Upper lobe of left lung (tissue), 6 donors: ENCODE data around the gene ISCA2. TPM values are rescaled to one million over a fixed set of nuclear protein-coding genes. Genes with fewer than 3 reads are reported as not detected.
A peak's percentile ranks its signal among the peaks of the same experiment; 100 is the strongest.

Experiments used
- ATAC-seq, 2 donors: fragments of 200-7000 bp; cut with Tn5 transposase; one replicate each; pipeline ENCODE4 v1.9.1; 2022; ENCODE audit warnings: mild to moderate bottlenecking in 2 of 2, moderate library complexity in 2 of 2; ENCODE audit not compliant: low FRiP score in 2 of 2
- DNase-seq, 2 donors: peaks; one replicate each; pipeline ENCODE4 v3.0.0-alpha.2; 2019 to 2020
- H3K27ac ChIP-seq, 4 donors: fragments of 200-600 bp; sonication (generic); one replicate each; pipeline ENCODE4 v1.5.1; 2016 to 2019
- H3K27me3 ChIP-seq, 4 donors: fragments of 200-600 bp; sonication (generic); one replicate each; pipeline ENCODE4 v1.5.1; 2017 to 2019
- H3K36me3 ChIP-seq, 4 donors: fragments of 200-600 bp; sonication (generic); one replicate each; pipeline ENCODE4 v1.5.1; 2016 to 2019
- H3K4me1 ChIP-seq, 4 donors: fragments of 200-600 bp; sonication (generic); one replicate each; pipeline ENCODE4 v1.5.1; 2018 to 2019
- H3K4me3 ChIP-seq, 4 donors: fragments of 200-600 bp; sonication (generic); one replicate each; pipeline ENCODE4 v1.5.1; 2017 to 2019; ENCODE audit warnings: mild to moderate bottlenecking in 2 of 4, moderate library complexity in 1 of 4
- H3K9me3 ChIP-seq, 4 donors: fragments of 200-600 bp; sonication (generic); one replicate each; pipeline ENCODE4 v1.5.1; 2018 to 2019
- EP300 ChIP-seq, 4 donors: sonication (generic); formaldehyde crosslinking; IDR thresholded peaks; one replicate each; pipeline ENCODE4 v1.5.1; 2017; ENCODE audit warnings: antibody characterized with exemption in 4 of 4, control low read depth in 2 of 4
- POLR2A ChIP-seq, 4 donors: fragments of 450-650 bp; IDR thresholded peaks; one replicate each; pipeline ENCODE4 v1.5.1; 2016 to 2017; ENCODE audit warnings: antibody characterized with exemption in 4 of 4, mild to moderate bottlenecking in 2 of 4
- POLR2AphosphoS5 ChIP-seq, 2 donors: sonication (generic); formaldehyde crosslinking; IDR thresholded peaks; one replicate each; pipeline ENCODE4 v1.5.1; 2017; ENCODE audit warnings: antibody characterized with exemption in 2 of 2
- WGBS, 2 donors: methylation state at CpG; one replicate each; pipeline ENCODE4 v1.1.5; 2017 to 2018; 5-methylcytosine and 5-hydroxymethylcytosine counted together
- total RNA-seq, 6 donors: library from RNA; depleted of rRNA in 4 of 6; stranded (reverse); fragments of >200 nt in 4 of 6; gene quantifications; one replicate each; pipeline versions ENCODE4 v1.1.0 to v1.2.1, GENCODE V29; 2016 to 2021
- TF ChIP-seq, protein P1 (sequence below), 6 experiments: fragments of 450-650 bp in 4 of 6; fragments of 200-600 bp in 2 of 6; sonication (generic) in 2 of 6; IDR thresholded peaks; one replicate each; pipeline ENCODE4 v1.5.1; 2016 to 2019; ENCODE audit warnings: antibody characterized with exemption in 6 of 6
- donor health status: DM: no; HTN: no; CAD: no; lungs with moderate emphysema.
- donor health status: DM: no; HTN: yes; CAD: no; lungs with severe emphysema.

Gene ISCA2
- total RNA-seq, 6 donors from 2014 or later: 11.8 to 29.0 (median 22.6) TPM

DNA sequence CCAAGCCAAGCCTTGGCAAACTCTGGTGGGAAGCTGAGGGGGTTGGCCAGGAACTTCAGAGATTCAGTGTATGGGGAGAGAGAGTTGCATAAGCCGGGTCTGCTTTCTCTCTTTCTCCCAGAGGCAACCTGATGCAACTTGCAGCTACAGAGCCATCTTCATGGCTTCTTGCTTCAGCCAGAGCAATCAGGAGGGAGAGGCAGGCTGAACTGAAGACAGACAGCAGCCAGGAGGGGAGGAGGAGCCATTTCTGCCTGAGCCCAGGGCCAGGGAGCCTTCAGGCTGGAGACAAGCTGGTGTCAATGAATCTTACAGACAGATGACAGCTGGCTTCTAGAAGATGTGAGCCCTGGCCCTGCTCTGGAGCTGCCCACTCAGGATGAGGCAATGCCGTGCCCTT is 19.2 kb upstream of the ISCA2 start:
- DNase-seq (no peak), ATAC-seq (no peak)
- Histone ChIP-seq H3K4me1 (peaks cover 0 to 14% (median 13%) of the 10 kb centered on the region in 4 donors), H3K9me3 (no peaks in the 10 kb centered on the region), H3K27ac (no peak overlapping the region), H3K36me3 (peaks cover 3 to 70% (median 42%) of the 10 kb centered on the region in 4 donors), H3K4me3 (no peak overlapping the region), H3K27me3 (no peaks in the 10 kb centered on the region)
- TF ChIP-seq EP300 (IDR thresholded peaks at IDR 0.05): no peak
- no peak for TF ChIP-seq POLR2A (IDR thresholded peaks at IDR 0.05)
- TF ChIP-seq, protein P1, sequence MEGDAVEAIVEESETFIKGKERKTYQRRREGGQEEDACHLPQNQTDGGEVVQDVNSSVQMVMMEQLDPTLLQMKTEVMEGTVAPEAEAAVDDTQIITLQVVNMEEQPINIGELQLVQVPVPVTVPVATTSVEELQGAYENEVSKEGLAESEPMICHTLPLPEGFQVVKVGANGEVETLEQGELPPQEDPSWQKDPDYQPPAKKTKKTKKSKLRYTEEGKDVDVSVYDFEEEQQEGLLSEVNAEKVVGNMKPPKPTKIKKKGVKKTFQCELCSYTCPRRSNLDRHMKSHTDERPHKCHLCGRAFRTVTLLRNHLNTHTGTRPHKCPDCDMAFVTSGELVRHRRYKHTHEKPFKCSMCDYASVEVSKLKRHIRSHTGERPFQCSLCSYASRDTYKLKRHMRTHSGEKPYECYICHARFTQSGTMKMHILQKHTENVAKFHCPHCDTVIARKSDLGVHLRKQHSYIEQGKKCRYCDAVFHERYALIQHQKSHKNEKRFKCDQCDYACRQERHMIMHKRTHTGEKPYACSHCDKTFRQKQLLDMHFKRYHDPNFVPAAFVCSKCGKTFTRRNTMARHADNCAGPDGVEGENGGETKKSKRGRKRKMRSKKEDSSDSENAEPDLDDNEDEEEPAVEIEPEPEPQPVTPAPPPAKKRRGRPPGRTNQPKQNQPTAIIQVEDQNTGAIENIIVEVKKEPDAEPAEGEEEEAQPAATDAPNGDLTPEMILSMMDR (IDR thresholded peaks at IDR 0.05): no peak
- TF ChIP-seq POLR2AphosphoS5 (IDR thresholded peaks at IDR 0.05): no peak
- WGBS, 2 donors: 80 to 82% methylated on average over 1 to 2 of the region's 2 CpGs

DNA sequence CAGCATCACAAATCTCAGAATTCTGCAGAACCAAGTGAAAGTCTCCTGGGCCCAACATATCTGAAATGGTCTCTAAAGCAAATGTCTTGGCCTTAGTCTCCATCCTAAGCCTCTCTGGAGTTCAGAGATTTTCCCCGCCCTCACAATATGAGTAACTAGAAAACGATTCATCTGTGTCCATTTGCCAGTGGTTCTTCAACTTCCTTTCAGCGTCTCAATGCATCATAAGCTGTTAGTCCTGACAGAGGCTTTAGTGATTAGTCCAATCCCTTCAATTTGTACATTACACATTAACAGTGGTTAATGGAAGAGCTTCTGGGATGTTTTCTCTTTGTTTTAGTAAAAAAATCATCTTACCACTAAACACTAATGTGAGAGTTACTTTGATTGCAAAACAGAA is 17.9 kb upstream of the ISCA2 start:
- no peaks in the 10 kb centered on the region for H3K27me3 ChIP-seq
- WGBS, 2 donors: 61 to 70% methylated on average over 3 of the region's 3 CpGs
- no peak overlapping the region for H3K4me3 ChIP-seq
- H3K4me1 ChIP-seq: peaks cover 0 to 1% (median under 1%) of the 10 kb centered on the region in 4 donors
- ATAC-seq (no peak), DNase-seq (no peak)
- H3K27ac ChIP-seq: no peak overlapping the region
- peaks cover 9 to 77% (median 53%) of the 10 kb centered on the region in 4 donors for H3K36me3 ChIP-seq
- no peaks in the 10 kb centered on the region for H3K9me3 ChIP-seq
- TF ChIP-seq POLR2A (IDR thresholded peaks at IDR 0.05): no peak
- TF ChIP-seq POLR2AphosphoS5 (IDR thresholded peaks at IDR 0.05): no peak

DNA sequence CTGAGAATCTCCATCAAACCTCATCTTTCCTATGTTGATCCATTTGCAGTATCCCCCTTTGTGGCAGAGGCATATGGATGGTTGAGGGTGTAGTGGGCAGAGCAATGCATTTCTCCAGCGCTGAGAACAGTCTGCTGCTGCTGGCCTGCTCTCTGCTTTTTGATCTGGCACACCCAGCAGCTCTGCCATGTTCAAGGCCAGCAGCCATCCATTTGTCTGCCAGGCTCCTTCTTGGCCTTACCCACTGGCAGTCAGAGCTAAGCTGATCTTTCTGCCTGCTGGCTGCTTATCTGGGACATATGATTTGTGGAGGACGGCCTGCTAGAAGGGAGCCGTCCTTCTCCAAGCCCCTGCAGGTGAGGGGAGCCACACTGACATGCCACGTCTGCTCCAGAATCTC is 17.5 kb upstream of the ISCA2 start:
- TF ChIP-seq EP300 (IDR thresholded peaks at IDR 0.05) (no peak), POLR2AphosphoS5 (IDR thresholded peaks at IDR 0.05) (no peak), POLR2A (IDR thresholded peaks at IDR 0.05) (no peak)
- TF ChIP-seq, protein P1 (IDR thresholded peaks at IDR 0.05): no peak
- Histone ChIP-seq H3K27ac (no peak overlapping the region), H3K4me1 (no peaks in the 10 kb centered on the region), H3K27me3 (no peaks in the 10 kb centered on the region), H3K9me3 (no peaks in the 10 kb centered on the region), H3K4me3 (no peak overlapping the region), H3K36me3 (peaks cover 9 to 78% (median 55%) of the 10 kb centered on the region in 4 donors)
- ATAC-seq (no peak), DNase-seq (no peak)
- 94 to 97% methylated on average over 3 to 4 of the region's 4 CpGs for WGBS, 2 donors

DNA sequence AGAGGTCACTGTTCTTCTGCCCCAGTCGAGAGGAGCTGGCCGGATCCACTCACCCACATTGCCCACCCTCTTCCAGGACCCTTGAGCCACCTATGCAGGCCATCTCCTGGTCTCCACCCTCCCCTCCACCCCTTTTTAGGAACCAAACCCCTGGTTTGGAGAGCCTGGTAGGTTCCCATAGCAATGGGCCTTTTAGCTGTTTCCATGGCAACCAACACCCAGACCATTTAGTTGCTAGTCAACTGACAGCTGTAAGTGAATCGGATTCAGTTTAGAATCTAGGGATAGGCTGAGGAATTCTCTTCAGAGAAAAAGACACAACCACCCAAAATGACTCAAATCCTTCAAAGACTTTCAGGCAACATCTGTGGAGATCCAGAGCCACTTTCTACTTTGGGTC is 17.0 kb upstream of the ISCA2 start:
- Histone ChIP-seq H3K4me1 (no peaks in the 10 kb centered on the region), H3K4me3 (no peak overlapping the region), H3K27ac (no peak overlapping the region), H3K9me3 (no peaks in the 10 kb centered on the region), H3K36me3 (peaks cover 11 to 78% (median 60%) of the 10 kb centered on the region in 4 donors), H3K27me3 (no peaks in the 10 kb centered on the region)
- ATAC-seq (no peak), DNase-seq (no peak)
- 84 to 92% methylated on average over 3 of the region's 3 CpGs for WGBS, 2 donors
- TF ChIP-seq, protein P1 (IDR thresholded peaks at IDR 0.05): no peak
- TF ChIP-seq POLR2AphosphoS5 (IDR thresholded peaks at IDR 0.05) (no peak), POLR2A (IDR thresholded peaks at IDR 0.05) (no peak), EP300 (IDR thresholded peaks at IDR 0.05) (no peak)

DNA sequence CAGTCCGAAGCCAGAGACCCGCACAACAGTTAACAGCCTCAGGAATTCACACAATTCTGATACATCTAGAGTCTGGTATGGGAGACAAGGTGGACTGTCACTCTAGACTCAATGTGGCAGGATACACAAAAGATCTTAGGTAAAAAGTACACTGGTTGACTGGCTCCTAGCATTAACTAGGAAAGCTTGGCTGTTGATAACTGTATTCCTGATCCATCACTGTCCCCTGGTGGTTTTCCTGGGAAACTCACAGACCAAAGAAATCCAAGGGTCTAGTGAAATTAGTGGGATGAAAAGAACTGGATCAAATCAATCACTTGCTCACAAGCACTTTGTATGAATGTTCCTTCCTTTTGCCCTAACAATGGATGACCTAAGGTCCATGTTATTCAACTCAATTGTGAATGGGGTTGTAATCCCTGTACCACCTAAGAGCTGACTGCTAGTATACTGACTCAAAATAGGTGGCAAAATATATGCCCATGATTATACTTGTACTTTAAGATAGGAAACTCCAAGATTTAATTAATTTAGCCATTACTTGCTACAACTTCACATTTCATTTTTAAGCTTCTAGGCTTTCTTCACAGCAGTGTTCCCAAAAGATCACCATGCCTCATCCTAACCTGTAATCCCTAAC is 14.4 kb upstream of the ISCA2 start:
- Histone ChIP-seq H3K4me1 (peaks cover 0 to 2% (median 0%) of the 10 kb centered on the region in 4 donors), H3K4me3 (no peak overlapping the region), H3K27me3 (no peaks in the 10 kb centered on the region), H3K27ac (no peak overlapping the region), H3K9me3 (no peaks in the 10 kb centered on the region), H3K36me3 (peaks cover 22 to 92% (median 72%) of the 10 kb centered on the region in 4 donors)
- no peak for ATAC-seq
- DNase-seq: no peak
- TF ChIP-seq, protein P1 (IDR thresholded peaks at IDR 0.05): peak in 5 of 6 experiments; percentile 27 to 60 (median 54)
- TF ChIP-seq EP300 (IDR thresholded peaks at IDR 0.05): no peak
- TF ChIP-seq POLR2AphosphoS5 (IDR thresholded peaks at IDR 0.05): no peak
- WGBS, 2 donors: 96 to 97% methylated on average over 2 of the region's 2 CpGs
